ENCODE results near the gene PAQR7.
A peak's percentile ranks its signal among the peaks of the same experiment; 100 is the strongest.

PAQR7 gene

GRCh38 chr1:25858906-25859789, 16.4 kb downstream of the PAQR7 start, which contains the start of gene AUNIP:
Gene AUNIP, minus strand, starts transcription at chr1:25859457. Its CDS starts 100 bp downstream, at chr1:25859357.
- TF ChIP-seq CTCF (IDR thresholded peaks at IDR 0.05) (no peak), ZFX (IDR thresholded peaks at IDR 0.05; ENCODE audit: borderline replicate concordance) (no peak)
- H3K27ac ChIP-seq, result peak within 1 kb of the TSS; percentile 68

GRCh38 chr1:25858494-25858893, 17.0 kb downstream of the PAQR7 start:
- peak overlapping the region; percentile 68 for H3K27ac ChIP-seq
- no peak for TF ChIP-seq ZFX (IDR thresholded peaks at IDR 0.05; ENCODE audit: borderline replicate concordance)
- TF ChIP-seq CTCF (IDR thresholded peaks at IDR 0.05), result no peak

- TF ChIP-seq ZFX (IDR thresholded peaks at IDR 0.05; ENCODE audit: borderline replicate concordance), result no peak
- no peak for TF ChIP-seq CTCF (IDR thresholded peaks at IDR 0.05)
- no peak overlapping the region for H3K27ac ChIP-seq
These were observed 18.7 kb downstream of the PAQR7 start for GRCh38 chr1:25856856-25857255.

DNA sequence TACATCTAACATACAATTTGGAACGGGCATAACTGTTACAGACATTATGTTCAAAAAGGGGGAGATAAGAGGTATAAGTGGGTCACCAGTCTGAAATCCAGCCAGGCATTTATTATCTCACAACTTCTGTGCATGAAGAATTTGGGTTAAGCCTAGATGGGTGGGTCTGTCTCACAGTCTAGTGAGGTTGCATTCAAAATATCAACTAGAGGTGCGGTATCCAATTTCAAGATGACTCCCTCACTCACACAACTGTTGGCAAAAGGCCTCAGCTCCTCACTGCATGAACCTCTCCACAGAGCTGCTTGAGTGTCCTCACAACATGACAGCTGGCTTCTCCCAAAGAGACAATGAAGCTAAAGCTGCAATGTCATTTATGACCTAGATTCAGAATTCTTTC, 21.0 kb downstream of the PAQR7 start:
- H3K27ac ChIP-seq, result no peak overlapping the region

GRCh38 chr1:25848531-25848930, 27.0 kb downstream of the PAQR7 start:
- H3K27ac ChIP-seq, result no peak overlapping the region
- TF ChIP-seq CTCF (IDR thresholded peaks at IDR 0.05), result no peak
- no peak for TF ChIP-seq ZFX (IDR thresholded peaks at IDR 0.05; ENCODE audit: borderline replicate concordance)

More for the DNA sequence above, 21.0 kb downstream of the PAQR7 start:
- TF ChIP-seq ZFX (IDR thresholded peaks at IDR 0.05; ENCODE audit: borderline replicate concordance) (no peak), CTCF (IDR thresholded peaks at IDR 0.05) (no peak)

- no peak for TF ChIP-seq CTCF (IDR thresholded peaks at IDR 0.05)
- TF ChIP-seq ZFX (IDR thresholded peaks at IDR 0.05; ENCODE audit: borderline replicate concordance), result no peak
These were observed 27.6 kb downstream of the PAQR7 start for GRCh38 chr1:25847929-25848328.

GRCh38 chr1:25845664-25846063, 29.8 kb downstream of the PAQR7 start:
- TF ChIP-seq CTCF (IDR thresholded peaks at IDR 0.05) (no peak), ZFX (IDR thresholded peaks at IDR 0.05; ENCODE audit: borderline replicate concordance) (no peak)
- H3K27ac ChIP-seq, result no peak overlapping the region

More at GRCh38 chr1:25847929-25848328, 27.6 kb downstream of the PAQR7 start:
- no peak overlapping the region for H3K27ac ChIP-seq
